Measurements from ENCODE around the gene CASP8AP2.

DNA sequence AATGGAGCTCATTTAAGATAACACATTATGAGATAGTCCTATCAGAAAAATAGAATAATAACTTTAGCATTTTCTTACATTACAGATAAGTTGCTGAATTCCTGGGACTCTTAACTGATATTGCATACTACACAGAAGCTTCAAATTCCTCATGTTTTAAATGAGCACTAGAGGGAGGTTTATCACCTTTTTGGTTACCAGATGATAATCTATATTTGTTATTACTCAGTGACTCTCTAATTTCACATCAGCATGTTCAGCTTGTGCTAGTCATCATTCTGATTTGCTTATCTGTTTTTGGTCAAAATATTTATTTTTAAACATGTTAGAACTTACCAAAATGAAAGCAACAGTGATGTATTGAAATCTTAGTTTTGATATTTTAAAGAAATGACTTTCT lies 44.0 kb downstream of the CASP8AP2 start:
- TF ChIP-seq ZFX (CRISPR knock-in tag; IDR thresholded peaks at IDR 0.05; ENCODE audit: low read depth) (no peak), E2F1 (CRISPR knock-in tag; IDR thresholded peaks at IDR 0.05) (no peak), NR1H2 (CRISPR knock-in tag; IDR thresholded peaks at IDR 0.05; ENCODE audit: borderline replicate concordance, low read depth) (no peak), MYNN (CRISPR knock-in tag; IDR thresholded peaks at IDR 0.05; ENCODE audit: low read depth) (no peak), RAD51 (IDR thresholded peaks at IDR 0.05; ENCODE audit: borderline replicate concordance) (no peak), MZF1 (CRISPR knock-in tag; IDR thresholded peaks at IDR 0.05; ENCODE audit: borderline replicate concordance) (no peak), FOXA3 (CRISPR knock-in tag; IDR thresholded peaks at IDR 0.05) (no peak), FOSL1 (CRISPR knock-in tag; IDR thresholded peaks at IDR 0.05; ENCODE audit: borderline replicate concordance) (no peak), ZBTB1 (CRISPR knock-in tag; IDR thresholded peaks at IDR 0.05; ENCODE audit: borderline replicate concordance) (no peak)
- TF ChIP-seq, protein P1, sequence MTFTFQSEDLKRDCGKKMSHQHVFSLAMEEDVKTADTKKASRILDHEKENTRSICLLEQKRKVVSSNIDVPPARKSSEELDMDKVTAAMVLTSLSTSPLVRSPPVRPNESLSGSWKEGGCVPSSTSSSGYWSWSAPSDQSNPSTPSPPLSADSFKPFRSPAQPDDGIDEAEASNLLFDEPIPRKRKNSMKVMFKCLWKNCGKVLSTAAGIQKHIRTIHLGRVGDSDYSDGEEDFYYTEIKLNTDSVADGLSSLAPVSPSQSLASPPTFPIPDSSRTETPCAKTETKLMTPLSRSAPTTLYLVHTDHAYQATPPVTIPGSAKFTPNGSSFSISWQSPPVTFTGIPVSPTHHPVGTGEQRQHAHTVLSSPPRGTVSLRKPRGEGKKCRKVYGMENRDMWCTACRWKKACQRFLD (CRISPR knock-in tag; IDR thresholded peaks at IDR 0.05; ENCODE audit: borderline replicate concordance), result no peak

Data from HepG2 (cell line).